Astrocyte (in vitro differentiated cells and primary cell): ENCODE measurements around the gene DUSP16. TPM values are rescaled to one million over a fixed set of nuclear protein-coding genes. Genes with fewer than 3 reads are reported as not detected.

ENCODE experiments used
- DNase-seq: peaks from one replicate; pipeline ENCODE4 v3.0.0-alpha.2; 2010; ENCODE audit warnings: low read depth
- FAIRE-seq: peaks from 2 replicates; lab custom pipeline; 2011; peaks lifted over from hg19 to GRCh38; lab: Jason Lieb, UNC
- H2AFZ ChIP-seq: 2 replicates; pipeline ENCODE4 v1.6.0; 2012; ENCODE audit warnings: low read depth, low read length, inconsistent platforms
- H3K27ac ChIP-seq: 2 replicates; pipeline ENCODE4 v1.5.1; 2011; ENCODE audit warnings: low read depth, low read length, inconsistent platforms
- H3K27me3 ChIP-seq: 2 replicates; pipeline ENCODE4 v1.6.0; 2011; ENCODE audit warnings: low read length, inconsistent platforms; ENCODE audit not compliant: insufficient read depth
- H3K36me3 ChIP-seq: 2 replicates; pipeline ENCODE4 v1.5.1; 2011; ENCODE audit warnings: low read length, inconsistent platforms; ENCODE audit not compliant: insufficient read depth
- H3K4me1 ChIP-seq: 2 replicates; pipeline ENCODE4 v1.5.1; 2011; ENCODE audit warnings: low read length, inconsistent platforms; ENCODE audit not compliant: insufficient read depth
- H3K4me2 ChIP-seq: 2 replicates; pipeline ENCODE4 v1.6.0; 2012; ENCODE audit warnings: low read length, inconsistent platforms
- H3K4me3 ChIP-seq: 2 replicates; pipeline ENCODE4 v1.5.1; 2011; ENCODE audit warnings: low read depth, mild to moderate bottlenecking, low read length, inconsistent platforms; ENCODE audit not compliant: insufficient read depth
- H3K79me2 ChIP-seq: 2 replicates; pipeline ENCODE4 v1.6.0; 2012; ENCODE audit warnings: mild to moderate bottlenecking, low read length, inconsistent platforms; ENCODE audit not compliant: insufficient read depth
- H3K9ac ChIP-seq: 2 replicates; pipeline ENCODE4 v1.6.0; 2012; ENCODE audit warnings: mild to moderate bottlenecking, low read length, inconsistent platforms
- H3K9me3 ChIP-seq: 2 replicates; pipeline ENCODE4 v1.5.1; 2012; ENCODE audit warnings: low read depth, mild to moderate bottlenecking, low read length, inconsistent platforms; ENCODE audit not compliant: insufficient read depth
- H4K20me1 ChIP-seq: 2 replicates; pipeline ENCODE4 v1.6.0; 2012; ENCODE audit warnings: low read length, inconsistent platforms; ENCODE audit not compliant: insufficient read depth
- H3K27ac Mint-ChIP-seq: one replicate; pipeline ENCODE4 v1.8.0; 2021; ENCODE audit warnings: mild to moderate bottlenecking, mixed read lengths; ENCODE audit not compliant: unreplicated experiment
- H3K27me3 Mint-ChIP-seq: one replicate; pipeline ENCODE4 v1.8.0; 2021; ENCODE audit warnings: low read depth, mixed read lengths; ENCODE audit not compliant: unreplicated experiment
- H3K36me3 Mint-ChIP-seq: one replicate; pipeline ENCODE4 v1.8.0; 2021; ENCODE audit warnings: low read depth, mixed read lengths; ENCODE audit not compliant: unreplicated experiment
- H3K4me1 Mint-ChIP-seq: one replicate; pipeline ENCODE4 v1.8.0; 2021; ENCODE audit warnings: low read depth, mixed read lengths; ENCODE audit not compliant: unreplicated experiment
- H3K4me3 Mint-ChIP-seq: one replicate; pipeline ENCODE4 v1.8.0; 2021; ENCODE audit warnings: mild to moderate bottlenecking, moderate library complexity, mixed read lengths; ENCODE audit not compliant: unreplicated experiment
- H3K9me3 Mint-ChIP-seq: one replicate; pipeline ENCODE4 v1.8.0; 2021; ENCODE audit warnings: mild to moderate bottlenecking, mixed read lengths; ENCODE audit not compliant: unreplicated experiment
- CTCF ChIP-seq: IDR thresholded peaks from 2 replicates; pipeline ENCODE4 v1.5.1; 2011; ENCODE audit warnings: low read depth, mild to moderate bottlenecking, inconsistent platforms, low read length, moderate library complexity; ENCODE audit not compliant: insufficient read depth
- EZH2 ChIP-seq: IDR thresholded peaks from 2 replicates; pipeline ENCODE4 v1.6.1; 2012; ENCODE audit warnings: mild to moderate bottlenecking, low read length, inconsistent platforms; ENCODE audit not compliant: insufficient read depth
- total RNA-seq: library from RNA; stranded (reverse); gene quantifications from 2 replicates; pipeline ENCODE4 v1.2.1, GENCODE V29; 2021

The DUSP16 gene
- total RNA-seq, 1 donor from 2014 or later: 24.2 TPM

DNA sequence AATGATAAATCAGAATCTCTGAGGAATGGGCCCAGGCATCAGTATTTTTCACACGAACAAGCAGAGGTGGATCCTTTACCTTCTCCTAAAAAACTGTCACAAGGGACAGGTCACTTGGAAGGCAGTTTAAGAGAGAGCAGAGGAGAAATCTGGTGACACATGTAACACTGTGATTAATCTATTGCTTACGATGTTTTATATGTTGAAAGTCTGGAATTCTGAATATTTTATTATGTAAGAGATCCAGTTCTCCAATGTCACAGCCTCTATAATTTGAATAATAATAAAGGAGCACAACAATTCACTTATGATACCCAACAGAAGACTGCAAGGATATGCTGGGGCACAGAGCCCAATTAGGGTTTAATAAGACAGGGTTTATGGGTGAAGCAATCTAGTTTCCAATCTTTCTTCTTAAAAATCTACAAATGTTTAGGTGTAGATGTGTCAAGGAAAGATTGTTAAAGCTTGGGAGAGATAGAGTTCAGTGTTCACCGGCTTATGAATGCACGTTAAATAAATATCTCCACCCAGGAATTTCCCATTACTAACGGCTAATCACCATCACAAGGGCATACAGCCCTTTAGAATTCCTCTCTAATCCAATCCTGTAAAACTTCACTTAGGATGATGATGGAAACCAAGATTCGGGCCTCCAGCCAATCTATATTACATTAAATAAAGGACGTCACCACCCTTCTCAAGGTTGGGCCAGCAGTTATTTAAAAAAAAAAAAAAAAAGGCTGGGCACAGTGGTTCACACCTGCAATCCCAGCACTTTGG, 23.4 kb downstream of the DUSP16 start:
- DNase-seq (no peak), FAIRE-seq (no peak)
- no peaks in the 10 kb centered on the region for H3K27me3 Mint-ChIP-seq
- no peak overlapping the region for H3K4me3 Mint-ChIP-seq
- peaks cover 4% of the 10 kb centered on the region for H3K36me3 Mint-ChIP-seq
- Histone ChIP-seq H3K4me1 (no peaks in the 10 kb centered on the region), H3K4me3 (no peak overlapping the region), H3K36me3 (no peaks in the 10 kb centered on the region), H3K9ac (no peak overlapping the region), H4K20me1 (peaks cover 22% of the 10 kb centered on the region), H3K4me2 (no peak overlapping the region), H3K9me3 (no peaks in the 10 kb centered on the region), H3K79me2 (peaks cover 15% of the 10 kb centered on the region), H2AFZ (no peak overlapping the region), H3K27ac (no peak overlapping the region), H3K27me3 (no peaks in the 10 kb centered on the region)
- no peak for TF ChIP-seq CTCF
- no peak for TF ChIP-seq EZH2
- no peaks in the 10 kb centered on the region for H3K9me3 Mint-ChIP-seq
- H3K27ac Mint-ChIP-seq: no peak overlapping the region
- H3K4me1 Mint-ChIP-seq: peaks cover 5% of the 10 kb centered on the region

DNA sequence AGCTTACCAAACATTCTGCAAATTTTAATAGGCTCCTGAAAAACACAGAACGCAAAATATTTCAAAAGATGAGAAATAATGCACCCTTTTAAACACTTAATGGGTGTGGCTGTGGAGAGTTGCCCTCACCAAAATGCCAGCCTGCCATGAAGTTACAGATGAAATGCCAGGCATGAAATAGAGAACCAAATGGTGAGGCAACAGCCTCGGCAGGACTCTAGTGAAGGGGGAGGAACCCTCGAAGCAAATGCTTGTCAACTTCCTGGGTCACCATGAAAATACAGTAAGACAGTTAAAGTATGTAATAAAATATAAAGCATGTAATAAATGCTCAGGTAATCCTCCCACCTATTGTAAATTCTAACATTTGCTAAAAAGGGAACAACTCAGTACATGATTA, 24.1 kb downstream of the DUSP16 start:
- H2AFZ ChIP-seq: no peak overlapping the region
- H3K36me3 Mint-ChIP-seq: peaks cover 4% of the 10 kb centered on the region
- no peaks in the 10 kb centered on the region for H3K27me3 Mint-ChIP-seq
- DNase-seq (no peak), FAIRE-seq (no peak)
- H3K27ac Mint-ChIP-seq: no peak overlapping the region
- no peak overlapping the region for H3K4me3 Mint-ChIP-seq
- H3K36me3 ChIP-seq: no peaks in the 10 kb centered on the region
- no peak overlapping the region for H3K9ac ChIP-seq
- no peak overlapping the region for H3K4me2 ChIP-seq
- H3K4me1 ChIP-seq: no peaks in the 10 kb centered on the region
- H3K79me2 ChIP-seq: peaks cover 17% of the 10 kb centered on the region
- H3K9me3 ChIP-seq: no peaks in the 10 kb centered on the region
- H3K9me3 Mint-ChIP-seq: no peaks in the 10 kb centered on the region
- H3K27me3 ChIP-seq: no peaks in the 10 kb centered on the region
- H3K4me1 Mint-ChIP-seq: peaks cover 11% of the 10 kb centered on the region
- no peak overlapping the region for H3K4me3 ChIP-seq
- TF ChIP-seq EZH2 (no peak), CTCF (no peak)
- peaks cover 20% of the 10 kb centered on the region for H4K20me1 ChIP-seq
- H3K27ac ChIP-seq: no peak overlapping the region

DNA sequence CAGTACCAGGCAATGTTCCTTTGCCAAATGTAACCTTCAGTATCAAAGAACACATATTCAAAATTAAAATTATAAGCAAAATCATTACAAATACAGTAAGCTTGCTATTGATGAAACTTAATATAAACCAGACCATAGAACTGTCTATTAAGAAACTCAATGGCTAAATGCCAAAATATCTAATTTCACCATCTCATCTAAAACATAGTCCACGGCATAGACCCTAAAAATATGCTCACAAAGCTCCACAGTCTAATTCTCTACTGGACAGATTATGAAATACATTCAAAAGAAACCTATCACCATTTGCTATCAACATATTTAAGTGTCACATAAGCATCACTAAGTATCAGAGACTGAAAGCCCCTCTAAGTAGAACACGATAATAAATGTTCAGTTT, 25.2 kb downstream of the DUSP16 start:
- no peak overlapping the region for H3K27ac Mint-ChIP-seq
- peaks cover 13% of the 10 kb centered on the region for H3K4me1 Mint-ChIP-seq
- H3K36me3 ChIP-seq: no peaks in the 10 kb centered on the region
- no peaks in the 10 kb centered on the region for H3K9me3 ChIP-seq
- no peak overlapping the region for H2AFZ ChIP-seq
- TF ChIP-seq CTCF (no peak), EZH2 (no peak)
- H3K79me2 ChIP-seq: peaks cover 11% of the 10 kb centered on the region
- no peaks in the 10 kb centered on the region for H3K27me3 ChIP-seq
- H3K4me3 ChIP-seq: no peak overlapping the region
- peaks cover 4% of the 10 kb centered on the region for H3K36me3 Mint-ChIP-seq
- DNase-seq: no peak
- H3K27me3 Mint-ChIP-seq: no peaks in the 10 kb centered on the region
- no peak overlapping the region for H3K4me3 Mint-ChIP-seq
- H4K20me1 ChIP-seq: peaks cover 22% of the 10 kb centered on the region
- H3K9ac ChIP-seq: no peak overlapping the region
- no peaks in the 10 kb centered on the region for H3K4me1 ChIP-seq
- H3K27ac ChIP-seq: no peak overlapping the region
- no peaks in the 10 kb centered on the region for H3K9me3 Mint-ChIP-seq
- no peak for FAIRE-seq
- no peak overlapping the region for H3K4me2 ChIP-seq
